Pancreas (tissue), 10 donors: ENCODE measurements around the gene GOLGA1. TPM values are rescaled to one million over a fixed set of nuclear protein-coding genes. Genes with fewer than 3 reads are reported as not detected.
"Not testable (repeated sequence)": the region's sequence is repeated elsewhere in the genome, so short reads cannot be mapped to it uniquely, and the experiment has no call there.

ENCODE experiments used
- ATAC-seq, 4 donors: fragments of 200-7000 bp; cut with Tn5 transposase; one replicate each; pipeline versions ENCODE4 v1.8.0 to v1.9.1; 2020; ENCODE audit warnings: mild to moderate bottlenecking in 4 of 4, moderate library complexity in 4 of 4
- DNase-seq, 6 donors: peaks; one replicate each; pipeline ENCODE4 v3.0.0-alpha.2; 2020
- FAIRE-seq: peaks from 2 replicates; lab custom pipeline; 2012; peaks lifted over from hg19 to GRCh38; lab: Jason Lieb, UNC
- H3K27ac ChIP-seq, 4 donors: fragments of 200-600 bp; sonication (generic); 1 replicate in 3 of 4; 2 replicates in 1 of 4; pipeline versions ENCODE4 v1.5.0 to v1.8.0; 2020
- H3K27me3 ChIP-seq, 4 donors: fragments of 200-600 bp; one replicate each; pipeline ENCODE4 v1.8.0; 2021
- H3K36me3 ChIP-seq, 3 donors: fragments of 200-600 bp; sonication (generic) in 1 of 3; one replicate each; pipeline versions ENCODE4 v1.5.0 to v1.8.0; 2020 to 2021
- H3K4me1 ChIP-seq, 3 donors: fragments of 200-600 bp; one replicate each; pipeline ENCODE4 v1.8.0; 2021
- H3K4me3 ChIP-seq, 4 donors: fragments of 200-600 bp; sonication (generic) in 2 of 4; one replicate each; pipeline versions ENCODE4 v1.5.0 to v1.8.0; 2020 to 2021
- H3K9me3 ChIP-seq, 4 donors: fragments of 200-600 bp; one replicate each; pipeline ENCODE4 v1.8.0; 2021
- WGBS, 2 donors: extraction: QIAGEN DNeasy Blood & Tissue Kit; methylation state at CpG; one replicate each; pipeline ENCODE4 v1.1.7; 2013; 5-methylcytosine and 5-hydroxymethylcytosine counted together
- intact Hi-C, 3 donors: fragments of 100-400 bp; cut with DNase I; formaldehyde crosslinking; loops; one replicate each; pipeline versions ENCODE4 v1.11.1 to v1.14.2; 2022
- polyA plus RNA-seq, 2 donors: library from polyadenylated mRNA; stranded (reverse); fragments of 200-250 nt; gene quantifications; one replicate each; pipeline ENCODE4 v1.2.3, GENCODE V29; 2013
- total RNA-seq, 6 donors: library from RNA; stranded (reverse); fragmentation: NEBNext Ultra II Directional in 4 of 6; extraction: Animal tissue kit (Norgen Biotek cat#: 25700) in 4 of 6; gene quantifications; one replicate each; pipeline versions ENCODE4 v1.2.1 to v1.2.4, GENCODE V29; 2021 to 2023
- TF ChIP-seq, protein P1 (sequence below), 4 donors: fragments of 200-600 bp; sonication (generic) in 3 of 4; IDR thresholded peaks; one replicate each; pipeline versions ENCODE4 v1.5.0 to v1.8.0; 2021; ENCODE audit warnings: antibody characterized with exemption in 4 of 4
- donor health status: healthy with polysubstance abuse.
- donor health status: DM: no; HTN: no; CAD: no; lungs with moderate emphysema.
- donor health status: DM: no; HTN: no; CAD: no.
- donor health status: control.
- donor health status: control.
- donor health status: Bipolar disorder and iron deficiency.
- donor health status: DM: yes; HTN: yes; CAD: no.
- donor health status: DM: no; HTN: no; CAD: no.
- donor health status: DM: no; HTN: no; CAD: no.
- donor health status: DM: yes; HTN: yes; CAD: no.

GOLGA1 gene
- total and polyA plus RNA-seq, 8 donors, result 9.0 to 14.7 (median 10.9) TPM

GRCh38 chr9:124843456-124844034 lies 97.3 kb downstream of the GOLGA1 start:
- H3K27me3 ChIP-seq, result no peaks in the 10 kb centered on the region
- DNase-seq (no peak), ATAC-seq (no peak), FAIRE-seq (no peak)
- no peak overlapping the region for H3K4me3 ChIP-seq
- no peaks in the 10 kb centered on the region for H3K36me3 ChIP-seq
- TF ChIP-seq, protein P1, sequence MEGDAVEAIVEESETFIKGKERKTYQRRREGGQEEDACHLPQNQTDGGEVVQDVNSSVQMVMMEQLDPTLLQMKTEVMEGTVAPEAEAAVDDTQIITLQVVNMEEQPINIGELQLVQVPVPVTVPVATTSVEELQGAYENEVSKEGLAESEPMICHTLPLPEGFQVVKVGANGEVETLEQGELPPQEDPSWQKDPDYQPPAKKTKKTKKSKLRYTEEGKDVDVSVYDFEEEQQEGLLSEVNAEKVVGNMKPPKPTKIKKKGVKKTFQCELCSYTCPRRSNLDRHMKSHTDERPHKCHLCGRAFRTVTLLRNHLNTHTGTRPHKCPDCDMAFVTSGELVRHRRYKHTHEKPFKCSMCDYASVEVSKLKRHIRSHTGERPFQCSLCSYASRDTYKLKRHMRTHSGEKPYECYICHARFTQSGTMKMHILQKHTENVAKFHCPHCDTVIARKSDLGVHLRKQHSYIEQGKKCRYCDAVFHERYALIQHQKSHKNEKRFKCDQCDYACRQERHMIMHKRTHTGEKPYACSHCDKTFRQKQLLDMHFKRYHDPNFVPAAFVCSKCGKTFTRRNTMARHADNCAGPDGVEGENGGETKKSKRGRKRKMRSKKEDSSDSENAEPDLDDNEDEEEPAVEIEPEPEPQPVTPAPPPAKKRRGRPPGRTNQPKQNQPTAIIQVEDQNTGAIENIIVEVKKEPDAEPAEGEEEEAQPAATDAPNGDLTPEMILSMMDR (IDR thresholded peaks at IDR 0.05), result no peak
- H3K9me3 ChIP-seq, result no peaks in the 10 kb centered on the region
- no peak overlapping the region for H3K27ac ChIP-seq
- intact Hi-C loops, result no loop called here
- 80 to 86% methylated on average over 11 of the region's 11 CpGs for WGBS, 2 donors
- peaks cover 0 to 9% (median 2%) of the 10 kb centered on the region in 3 donors for H3K4me1 ChIP-seq

DNA sequence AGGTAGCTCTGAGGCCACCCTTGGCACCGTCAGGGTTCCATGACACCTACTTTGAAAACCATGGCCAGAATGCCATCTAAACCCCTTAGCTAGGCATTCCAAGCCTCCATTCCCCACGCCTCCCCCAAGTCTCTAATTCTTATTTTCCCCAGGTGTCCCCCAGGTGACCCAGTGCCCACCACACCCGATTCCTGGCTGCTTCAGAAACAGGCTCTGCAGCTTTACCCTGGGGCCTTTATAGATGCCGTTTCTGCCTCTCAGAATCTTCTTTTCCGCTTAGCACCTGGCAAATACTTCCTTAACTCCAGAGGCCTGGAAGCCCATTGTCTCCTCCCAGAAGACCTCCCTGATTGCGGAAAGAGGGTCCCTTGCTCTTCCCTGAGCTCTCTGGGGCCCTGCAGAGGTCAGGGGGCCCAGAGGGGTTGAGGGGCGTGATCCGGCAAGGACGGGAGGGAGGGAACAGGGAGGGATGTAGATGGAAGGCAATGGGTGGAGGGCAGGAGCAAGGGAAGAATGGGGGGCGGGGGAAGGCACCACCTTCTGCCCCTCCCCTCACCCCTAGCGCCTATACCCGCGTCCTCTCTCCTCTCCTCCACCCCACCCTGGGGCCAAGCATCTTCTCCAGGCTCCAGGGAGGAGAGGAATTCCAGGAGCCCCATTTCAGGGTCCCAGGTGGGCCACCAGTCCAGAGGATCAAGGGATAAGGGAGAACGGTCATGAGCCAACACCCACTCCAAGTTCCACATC lies 99.6 kb downstream of the GOLGA1 start:
- 87 to 92% methylated on average over 13 to 14 of the region's 14 CpGs for WGBS, 2 donors
- FAIRE-seq (no peak), ATAC-seq (no peak)

DNA sequence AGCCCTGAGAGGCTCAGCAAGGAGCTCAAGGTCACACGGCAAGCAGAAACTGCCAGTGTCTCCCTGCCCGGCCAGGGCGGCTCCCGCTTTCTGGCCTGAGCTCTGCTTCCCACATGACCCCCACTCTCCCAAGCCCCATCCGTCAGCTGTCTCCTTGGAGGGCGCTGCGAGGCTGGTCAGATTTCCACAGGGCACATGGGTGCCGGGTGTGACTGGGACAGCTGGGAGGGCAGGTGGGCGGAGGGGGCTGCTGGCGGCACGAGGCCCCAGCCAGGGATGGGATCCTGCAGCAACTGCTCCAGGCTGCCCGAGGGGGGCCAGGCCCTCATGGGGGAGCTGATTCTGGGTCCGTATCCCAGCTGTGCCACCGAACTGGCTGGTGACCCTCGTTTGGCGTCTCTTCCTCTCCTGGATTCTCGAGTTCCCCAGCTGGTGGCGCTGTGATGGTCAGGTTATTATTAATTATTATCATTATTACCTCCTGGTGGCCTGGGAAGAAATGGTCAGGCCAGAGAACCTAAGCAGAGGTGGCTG lies 100.5 kb downstream of the GOLGA1 start:
- peak; percentile 69 to 88 (median 82) for ATAC-seq
- no peak overlapping the region for H3K4me3 ChIP-seq
- no peaks in the 10 kb centered on the region for H3K36me3 ChIP-seq
- H3K9me3 ChIP-seq, result no peaks in the 10 kb centered on the region
- peak in 4 of 6 donors; percentile 39 to 88 (median 62) for DNase-seq
- intact Hi-C loops, result no loop called here
- 22 to 33% methylated on average over 18 of the region's 18 CpGs for WGBS, 2 donors
- peak overlapping the region in 1 of 4 donors; percentile 13 for H3K27ac ChIP-seq
- FAIRE-seq, result no peak
- no peaks in the 10 kb centered on the region for H3K27me3 ChIP-seq
- peaks cover 8 to 15% (median 9%) of the 10 kb centered on the region in 3 donors for H3K4me1 ChIP-seq
- TF ChIP-seq, protein P1 (IDR thresholded peaks at IDR 0.05), result peak in 2 of 4 donors; percentile 21 to 23

More for the DNA sequence above, 99.6 kb downstream of the GOLGA1 start:
- Histone ChIP-seq H3K27ac (no peak overlapping the region), H3K4me1 (peaks cover under 1 to 9% (median 2%) of the 10 kb centered on the region in 3 donors), H3K4me3 (no peak overlapping the region), H3K36me3 (no peaks in the 10 kb centered on the region), H3K9me3 (no peaks in the 10 kb centered on the region), H3K27me3 (no peaks in the 10 kb centered on the region)
- TF ChIP-seq, protein P1 (IDR thresholded peaks at IDR 0.05), result no peak
- DNase-seq, result no peak
- intact Hi-C loops, result no loop called here

GRCh38 chr9:124839612-124840299 lies 101.1 kb downstream of the GOLGA1 start:
- TF ChIP-seq, protein P1 (IDR thresholded peaks at IDR 0.05), result peak; percentile 19 to 44 (median 24)
- H3K27me3 ChIP-seq, result no peaks in the 10 kb centered on the region
- no peak overlapping the region for H3K27ac ChIP-seq
- peaks cover 15 to 21% (median 15%) of the 10 kb centered on the region in 3 donors for H3K4me1 ChIP-seq
- H3K36me3 ChIP-seq, result no peaks in the 10 kb centered on the region
- DNase-seq (no peak), ATAC-seq (peak; percentile 26 to 47 (median 40)), FAIRE-seq (no peak)
- no peak overlapping the region for H3K4me3 ChIP-seq
- H3K9me3 ChIP-seq, result no peaks in the 10 kb centered on the region
- intact Hi-C loops, result no loop called here
- WGBS, 2 donors, result 45 to 53% methylated on average over 12 of the region's 12 CpGs

DNA sequence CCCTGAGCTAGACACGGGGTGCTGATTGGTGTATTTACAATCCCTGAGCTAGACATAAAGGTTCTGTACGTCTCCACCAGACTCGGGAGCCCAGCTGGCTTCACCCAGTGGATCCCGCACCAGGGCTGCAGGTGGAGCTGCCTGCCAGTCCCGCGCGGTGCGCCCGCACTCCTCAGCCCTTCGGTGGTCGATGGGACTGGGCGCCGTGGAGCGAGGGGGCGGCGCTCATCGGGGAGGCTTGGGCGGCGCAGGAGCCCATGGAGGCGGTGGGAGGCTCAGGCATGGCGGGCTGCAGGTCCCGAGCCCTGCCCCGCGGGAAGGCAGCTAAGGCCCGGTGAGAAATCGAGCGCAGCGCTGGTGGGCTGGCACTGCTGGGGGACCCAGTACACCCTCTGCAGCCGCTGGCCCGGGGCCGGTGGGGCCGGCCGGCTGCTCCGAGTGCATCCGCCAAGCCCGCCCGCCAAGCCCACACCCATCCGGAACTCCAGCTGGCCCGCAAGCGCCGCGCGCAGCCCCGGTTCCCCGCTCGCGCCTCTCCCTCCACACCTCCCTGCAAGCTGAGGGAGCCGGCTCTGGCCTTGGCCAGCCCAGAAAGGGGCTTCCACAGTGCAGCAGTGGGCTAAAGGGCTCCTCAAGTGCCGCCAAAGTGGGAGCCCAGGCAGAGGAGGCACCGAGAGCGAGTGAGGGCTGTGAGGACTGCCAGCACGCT lies 102.2 kb downstream of the GOLGA1 start:
- H3K36me3 ChIP-seq, H3K9me3 ChIP-seq, DNase-seq, H3K4me3 ChIP-seq, FAIRE-seq, H3K27me3 ChIP-seq, H3K27ac ChIP-seq, intact Hi-C loops, ATAC-seq: not testable (repeated sequence)
- WGBS, 2 donors, result 75 to 77% methylated on average over 30 to 46 of the region's 52 CpGs
- peaks cover 16 to 22% (median 16%) of the 10 kb centered on the region in 3 donors for H3K4me1 ChIP-seq

DNA sequence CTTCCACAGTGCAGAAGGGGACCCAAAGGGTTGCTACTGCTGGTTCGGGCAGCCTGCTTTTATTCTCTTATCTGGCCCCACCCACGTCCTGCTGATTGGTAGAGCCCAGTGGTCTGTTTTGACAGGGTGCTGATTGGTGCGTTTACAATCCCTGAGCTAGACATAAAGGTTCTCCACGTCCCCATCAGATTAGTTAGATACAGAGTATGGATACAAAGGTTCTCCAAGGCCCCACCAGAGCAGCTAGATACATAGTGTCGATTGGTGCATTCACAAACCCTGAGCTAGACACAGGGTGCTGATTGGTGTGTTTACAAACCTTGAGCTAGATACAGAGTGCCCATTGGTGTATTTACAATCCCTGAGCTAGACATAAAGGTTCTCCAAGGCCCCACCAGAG lies 102.8 kb downstream of the GOLGA1 start:
- H3K4me3 ChIP-seq, H3K9me3 ChIP-seq, H3K36me3 ChIP-seq, DNase-seq, H3K27me3 ChIP-seq, H3K27ac ChIP-seq, ATAC-seq, FAIRE-seq, intact Hi-C loops: not testable (repeated sequence)
- WGBS, 2 donors, result 52 to 66% methylated on average over 5 of the region's 5 CpGs
- H3K4me1 ChIP-seq, result peaks cover 16 to 22% (median 16%) of the 10 kb centered on the region in 3 donors
